PFSK-1 (cell line): ENCODE measurements around the gene CA12. TPM values are rescaled to one million over a fixed set of nuclear protein-coding genes. Genes with fewer than 3 reads are reported as not detected.

Experiments used
- FOXP2 ChIP-seq: optimal IDR thresholded peaks from 2 replicates; pipeline ENCODE3; 2011; ENCODE audit warnings: borderline replicate concordance, control low read depth, inconsistent platforms; ENCODE audit not compliant: insufficient read depth; ENCODE audit errors: extremely low read length, extremely low read depth
- POLR2AphosphoS5 ChIP-seq: IDR thresholded peaks from 2 replicates; pipeline ENCODE4 v1.6.1; 2012; ENCODE audit warnings: low read depth, mild to moderate bottlenecking, control low read depth, low read length, moderate library complexity
- SIN3A ChIP-seq: IDR thresholded peaks from 2 replicates; pipeline ENCODE4 v1.6.1; 2012; ENCODE audit warnings: mild to moderate bottlenecking, low read length, moderate library complexity, borderline replicate concordance; ENCODE audit not compliant: insufficient read depth
- TAF1 ChIP-seq: IDR thresholded peaks from 2 replicates; pipeline ENCODE4 v1.6.1; 2012; ENCODE audit warnings: low read length, control low read depth, borderline replicate concordance; ENCODE audit not compliant: insufficient read depth
- polyA plus RNA-seq: library from polyadenylated mRNA; unstranded; fragments of >200 nt; gene quantifications from one replicate; pipeline ENCODE4 v1.2.1, GENCODE V29; 2012; ENCODE audit warnings: low read depth, missing spikeins; ENCODE audit not compliant: insufficient read length
- TF ChIP-seq, protein P1 (sequence below), 2 experiments: IDR thresholded peaks; 2 replicates each; pipeline versions ENCODE4 v1.6.1 to v1.8.0; 2011 to 2012; ENCODE audit warnings: low read depth in 2 of 2, low read length in 2 of 2, control low read depth in 1 of 2, inconsistent platforms in 1 of 2, mild to moderate bottlenecking in 1 of 2, moderate library complexity in 1 of 2; ENCODE audit not compliant: insufficient read depth in 1 of 2

Gene CA12
- 33.2 TPM for polyA plus RNA-seq

DNA sequence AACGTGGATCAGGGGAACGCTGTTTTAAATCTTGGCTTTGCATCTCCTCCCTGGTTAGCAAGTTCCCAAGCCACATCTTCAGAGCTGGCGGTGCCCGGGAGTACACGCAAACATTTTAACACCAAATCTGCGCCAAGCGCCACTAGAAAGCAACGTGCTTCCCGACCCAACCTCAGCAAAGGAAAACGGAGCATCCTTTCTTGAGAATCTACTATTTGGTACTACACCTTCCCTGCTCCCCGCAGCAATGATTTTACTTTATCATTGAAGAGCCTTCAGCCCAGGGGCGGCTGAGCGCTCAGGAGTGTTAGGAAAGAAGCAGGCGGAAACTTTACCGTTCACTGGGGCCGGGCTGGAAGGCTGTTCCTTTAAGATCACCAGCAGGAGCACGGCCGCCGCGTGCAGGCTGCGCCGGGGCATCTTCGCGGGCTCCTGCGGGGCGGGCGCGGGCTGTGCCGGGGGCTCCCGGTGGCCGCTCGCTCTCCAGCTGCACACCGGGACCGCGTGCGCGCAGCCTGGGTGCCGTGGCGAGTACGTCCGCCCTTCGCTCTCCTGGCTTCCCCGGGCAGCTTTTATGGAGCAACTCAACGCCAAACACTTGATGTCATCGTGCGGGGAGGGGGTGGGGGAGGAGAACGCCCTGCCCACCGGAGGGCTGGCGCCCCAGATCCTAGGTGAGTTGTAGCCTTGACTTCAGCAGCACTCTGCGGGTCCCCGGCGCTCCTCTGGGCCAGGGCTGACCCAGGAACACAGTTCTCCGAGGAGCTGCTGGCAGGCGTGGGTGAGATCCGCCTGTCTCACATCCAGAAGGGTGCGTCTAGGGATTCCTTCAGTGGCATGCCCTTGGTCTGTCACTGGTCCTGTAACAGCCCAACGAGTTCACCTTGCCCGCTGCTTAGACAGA is at the start of gene CA12:
TSS of gene CA12 (minus strand) at position 546 of the 904 bp plus-strand sequence. CDS start at position 420, 126 bp downstream.
- TF ChIP-seq FOXP2: peak; percentile 39
- TF ChIP-seq, protein P1, sequence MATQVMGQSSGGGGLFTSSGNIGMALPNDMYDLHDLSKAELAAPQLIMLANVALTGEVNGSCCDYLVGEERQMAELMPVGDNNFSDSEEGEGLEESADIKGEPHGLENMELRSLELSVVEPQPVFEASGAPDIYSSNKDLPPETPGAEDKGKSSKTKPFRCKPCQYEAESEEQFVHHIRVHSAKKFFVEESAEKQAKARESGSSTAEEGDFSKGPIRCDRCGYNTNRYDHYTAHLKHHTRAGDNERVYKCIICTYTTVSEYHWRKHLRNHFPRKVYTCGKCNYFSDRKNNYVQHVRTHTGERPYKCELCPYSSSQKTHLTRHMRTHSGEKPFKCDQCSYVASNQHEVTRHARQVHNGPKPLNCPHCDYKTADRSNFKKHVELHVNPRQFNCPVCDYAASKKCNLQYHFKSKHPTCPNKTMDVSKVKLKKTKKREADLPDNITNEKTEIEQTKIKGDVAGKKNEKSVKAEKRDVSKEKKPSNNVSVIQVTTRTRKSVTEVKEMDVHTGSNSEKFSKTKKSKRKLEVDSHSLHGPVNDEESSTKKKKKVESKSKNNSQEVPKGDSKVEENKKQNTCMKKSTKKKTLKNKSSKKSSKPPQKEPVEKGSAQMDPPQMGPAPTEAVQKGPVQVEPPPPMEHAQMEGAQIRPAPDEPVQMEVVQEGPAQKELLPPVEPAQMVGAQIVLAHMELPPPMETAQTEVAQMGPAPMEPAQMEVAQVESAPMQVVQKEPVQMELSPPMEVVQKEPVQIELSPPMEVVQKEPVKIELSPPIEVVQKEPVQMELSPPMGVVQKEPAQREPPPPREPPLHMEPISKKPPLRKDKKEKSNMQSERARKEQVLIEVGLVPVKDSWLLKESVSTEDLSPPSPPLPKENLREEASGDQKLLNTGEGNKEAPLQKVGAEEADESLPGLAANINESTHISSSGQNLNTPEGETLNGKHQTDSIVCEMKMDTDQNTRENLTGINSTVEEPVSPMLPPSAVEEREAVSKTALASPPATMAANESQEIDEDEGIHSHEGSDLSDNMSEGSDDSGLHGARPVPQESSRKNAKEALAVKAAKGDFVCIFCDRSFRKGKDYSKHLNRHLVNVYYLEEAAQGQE (IDR thresholded peaks at IDR 0.05; ENCODE audit: insufficient read depth in 1 of 2, low read depth in 2 of 2, low read length in 2 of 2): no peak

DNA sequence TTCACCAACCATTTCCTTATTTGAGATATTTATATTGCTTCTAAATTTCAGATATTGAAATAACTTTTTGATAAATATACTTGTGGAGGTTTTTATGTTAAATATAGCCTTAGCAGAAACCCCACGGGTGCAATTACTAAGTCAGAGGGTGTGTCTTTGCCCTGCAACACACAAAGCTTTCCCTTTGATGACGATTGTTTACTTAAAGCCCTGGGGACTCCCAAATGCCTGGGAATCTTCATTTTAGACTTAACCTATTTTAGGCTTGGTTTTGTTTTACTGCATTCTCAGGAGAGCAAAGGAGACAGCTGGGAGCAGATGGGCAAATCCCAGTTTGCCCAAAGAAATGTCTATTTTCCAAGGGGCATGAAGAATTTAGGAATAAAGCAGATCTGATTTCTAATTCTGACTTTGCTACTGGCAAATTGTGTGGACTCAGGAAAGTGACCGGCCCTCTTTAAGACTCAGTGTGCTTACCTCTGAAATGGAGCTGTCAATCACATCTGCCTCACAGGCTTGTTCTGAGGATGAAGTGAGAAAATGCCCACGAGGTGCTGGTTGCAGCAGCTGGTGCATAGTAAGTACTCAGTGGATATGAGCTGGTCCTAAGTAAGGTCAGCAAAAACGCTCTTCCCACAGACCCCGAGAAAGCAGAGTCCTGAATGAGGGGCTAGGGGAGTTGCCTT is 49.3 kb upstream of the CA12 start:
- TF ChIP-seq FOXP2 (no peak), POLR2AphosphoS5 (no peak), SIN3A (no peak), TAF1 (no peak)
- TF ChIP-seq, protein P1 (IDR thresholded peaks at IDR 0.05; ENCODE audit: insufficient read depth in 1 of 2, low read depth in 2 of 2, low read length in 2 of 2): no peak

DNA sequence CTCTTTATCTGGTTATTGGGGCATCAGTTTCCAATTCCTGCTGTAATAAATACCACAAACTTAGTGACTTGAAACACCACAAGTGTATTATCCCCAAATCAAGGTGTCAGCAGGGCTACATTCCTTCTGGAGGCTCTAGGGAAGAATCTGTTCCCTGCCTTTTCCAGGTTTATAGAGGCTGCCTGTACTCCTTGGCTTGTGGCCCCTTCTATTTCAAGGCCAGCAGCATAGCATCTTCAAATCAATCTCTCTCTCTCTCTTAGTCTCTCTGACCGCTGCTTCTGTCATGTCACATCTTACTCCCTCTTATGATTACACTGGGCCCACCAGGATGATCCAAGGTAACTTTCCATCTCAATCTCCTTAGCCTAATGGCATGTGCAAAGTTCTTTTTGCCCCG is 44.9 kb upstream of the CA12 start:
- TF ChIP-seq POLR2AphosphoS5: no peak
- TF ChIP-seq, protein P1 (IDR thresholded peaks at IDR 0.05; ENCODE audit: insufficient read depth in 1 of 2, low read depth in 2 of 2, low read length in 2 of 2): no peak
- TF ChIP-seq SIN3A: no peak
- TF ChIP-seq FOXP2: no peak
- TF ChIP-seq TAF1: no peak

DNA sequence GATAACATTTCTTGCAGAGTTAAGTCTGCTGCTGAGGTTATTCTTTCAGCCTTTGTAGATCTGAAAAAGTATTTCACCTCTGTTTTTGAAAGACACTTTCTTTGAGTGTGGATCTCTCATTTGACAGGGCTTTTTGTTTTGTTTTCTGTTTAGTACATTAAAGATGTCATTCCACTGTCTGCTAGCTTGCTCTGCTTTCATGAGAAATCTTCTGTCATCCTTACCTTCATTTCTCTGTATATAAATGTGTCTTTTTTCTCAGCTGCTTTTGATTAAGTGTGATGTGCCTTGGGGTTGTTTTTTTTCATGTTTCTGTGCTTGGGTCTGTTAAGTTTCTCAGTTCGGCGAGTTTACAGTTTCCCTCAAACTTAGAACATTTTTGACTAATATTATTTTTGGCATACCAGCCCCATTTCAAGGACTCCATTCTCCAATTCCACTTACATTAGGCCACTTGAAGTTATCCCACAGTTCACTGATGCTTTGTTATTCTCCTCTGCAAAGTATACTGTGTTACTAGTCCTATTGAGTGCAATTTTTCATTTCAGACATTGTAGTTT is 43.9 kb upstream of the CA12 start:
- TF ChIP-seq SIN3A (no peak), FOXP2 (no peak), TAF1 (no peak), POLR2AphosphoS5 (no peak)
- TF ChIP-seq, protein P1 (IDR thresholded peaks at IDR 0.05; ENCODE audit: insufficient read depth in 1 of 2, low read depth in 2 of 2, low read length in 2 of 2): no peak
